Mesothelial cell of epicardium (in vitro differentiated cells): ENCODE measurements around the gene NTM. TPM values are rescaled to one million over a fixed set of nuclear protein-coding genes. Genes with fewer than 3 reads are reported as not detected.

Source experiments
- DNase-seq, 2 experiments: peaks; one replicate each; pipeline ENCODE4 v3.0.0; 2021; ENCODE audit warnings: low spot score in 2 of 2; ENCODE audit not compliant: unreplicated experiment in 2 of 2
- H3K27ac Mint-ChIP-seq: 2 replicates; pipeline ENCODE4 v1.8.0; 2021; ENCODE audit warnings: mixed read lengths
- H3K27me3 Mint-ChIP-seq: 2 replicates; pipeline ENCODE4 v1.8.0; 2021; ENCODE audit warnings: low read depth, mixed read lengths
- H3K36me3 Mint-ChIP-seq: 2 replicates; pipeline ENCODE4 v1.8.0; 2021; ENCODE audit warnings: mixed read lengths
- H3K4me1 Mint-ChIP-seq: 2 replicates; pipeline ENCODE4 v1.8.0; 2021; ENCODE audit warnings: mixed read lengths
- H3K4me3 Mint-ChIP-seq: 2 replicates; pipeline ENCODE4 v1.8.0; 2021; ENCODE audit warnings: mild to moderate bottlenecking, moderate library complexity, mixed read lengths
- H3K9me3 Mint-ChIP-seq: 2 replicates; pipeline ENCODE4 v1.8.0; 2021; ENCODE audit warnings: mixed read lengths
- CTCF ChIP-seq: fragments of 200-600 bp; sonication (generic); IDR thresholded peaks from one replicate; pipeline ENCODE4 v1.5.0; 2021; ENCODE audit warnings: antibody characterized with exemption; ENCODE audit not compliant: unreplicated experiment
- total RNA-seq: library from RNA; stranded (reverse); gene quantifications from 3 replicates; pipeline ENCODE4 v1.2.1, GENCODE V29; 2021

Gene NTM
- total RNA-seq, 1 donor from 2014 or later = 3.9 TPM

- no peak for DNase-seq
- Mint-ChIP-seq H3K36me3 (no peaks in the 10 kb centered on the region), H3K4me1 (no peaks in the 10 kb centered on the region), H3K27ac (no peak overlapping the region), H3K27me3 (peaks cover 68% of the 10 kb centered on the region), H3K9me3 (peaks cover 3% of the 10 kb centered on the region), H3K4me3 (no peak overlapping the region)
- no peak for TF ChIP-seq CTCF
Observed at GRCh38 chr11:132039521-132039920, 669.1 kb downstream of the NTM start.

- Mint-ChIP-seq H3K36me3 (no peaks in the 10 kb centered on the region), H3K4me3 (no peak overlapping the region), H3K9me3 (peaks cover 3% of the 10 kb centered on the region), H3K4me1 (no peaks in the 10 kb centered on the region), H3K27me3 (peaks cover 44% of the 10 kb centered on the region), H3K27ac (no peak overlapping the region)
- no peak for TF ChIP-seq CTCF
- DNase-seq = no peak
Observed at GRCh38 chr11:132042296-132042695, 671.9 kb downstream of the NTM start.

GRCh38 chr11:132043714-132044113 is 673.3 kb downstream of the NTM start:
- H3K4me1 Mint-ChIP-seq = no peaks in the 10 kb centered on the region
- H3K9me3 Mint-ChIP-seq = peaks cover 3% of the 10 kb centered on the region
- peaks cover 33% of the 10 kb centered on the region for H3K27me3 Mint-ChIP-seq
- TF ChIP-seq CTCF = no peak
- no peak overlapping the region for H3K4me3 Mint-ChIP-seq
- H3K36me3 Mint-ChIP-seq = no peaks in the 10 kb centered on the region
- no peak overlapping the region for H3K27ac Mint-ChIP-seq
- no peak for DNase-seq

GRCh38 chr11:132045107-132045506 is 674.7 kb downstream of the NTM start:
- Mint-ChIP-seq H3K4me3 (no peak overlapping the region), H3K36me3 (no peaks in the 10 kb centered on the region), H3K27me3 (peaks cover 32% of the 10 kb centered on the region), H3K4me1 (no peaks in the 10 kb centered on the region), H3K9me3 (peaks cover 3% of the 10 kb centered on the region), H3K27ac (no peak overlapping the region)
- DNase-seq = no peak
- no peak for TF ChIP-seq CTCF

GRCh38 chr11:132046288-132046865 is 676.0 kb downstream of the NTM start:
- Mint-ChIP-seq H3K4me3 (no peak overlapping the region), H3K27me3 (peaks cover 29% of the 10 kb centered on the region), H3K4me1 (peaks cover 6% of the 10 kb centered on the region), H3K36me3 (no peaks in the 10 kb centered on the region), H3K9me3 (peaks cover 3% of the 10 kb centered on the region), H3K27ac (no peak overlapping the region)
- no peak for DNase-seq
- no peak for TF ChIP-seq CTCF

GRCh38 chr11:132047167-132047566 is 676.8 kb downstream of the NTM start:
- no peak for DNase-seq
- peaks cover 25% of the 10 kb centered on the region for H3K27me3 Mint-ChIP-seq
- peaks cover 3% of the 10 kb centered on the region for H3K9me3 Mint-ChIP-seq
- H3K36me3 Mint-ChIP-seq = no peaks in the 10 kb centered on the region
- TF ChIP-seq CTCF = no peak
- H3K4me1 Mint-ChIP-seq = peaks cover 6% of the 10 kb centered on the region
- H3K4me3 Mint-ChIP-seq = no peak overlapping the region
- H3K27ac Mint-ChIP-seq = no peak overlapping the region
